HepG2 (cell line): ENCODE data around the gene SCO1. TPM values are rescaled to one million over a fixed set of nuclear protein-coding genes. Genes with fewer than 3 reads are reported as not detected.

ENCODE experiments used
- CEBPB ChIP-seq: IDR thresholded peaks from 2 replicates; pipeline ENCODE4 v1.6.1; 2011; ENCODE audit warnings: low read depth, low read length, improper control_type of control experiment, borderline replicate concordance
- JUND ChIP-seq: sonication (generic); formaldehyde crosslinking; IDR thresholded peaks from 2 replicates; pipeline ENCODE4 v1.8.0; 2022; ENCODE audit warnings: mild to moderate bottlenecking, missing genetic modification reagents
- NAIF1 ChIP-seq: sonication (generic); formaldehyde crosslinking; IDR thresholded peaks from 2 replicates; pipeline ENCODE4 v1.5.0; 2020; ENCODE audit warnings: mild to moderate bottlenecking, missing genetic modification reagents, borderline replicate concordance
- NCOR1 ChIP-seq: fragments of 200-600 bp; sonication (generic); IDR thresholded peaks from 2 replicates; pipeline ENCODE4 v1.7.0; 2017; ENCODE audit warnings: antibody characterized with exemption, low read length, borderline replicate concordance
- SOX13 ChIP-seq, 3 experiments: fragments of 450-650 bp in 1 of 3; sonication (generic) in 1 of 3; formaldehyde crosslinking in 1 of 3; IDR thresholded peaks in 2 of 3; conservative IDR thresholded peaks in 1 of 3; 2 replicates each; pipeline versions ENCODE4 v1.5.0 to v1.6.1; 2016 to 2020; ENCODE audit warnings: antibody characterized with exemption in 1 of 3, mild to moderate bottlenecking in 1 of 3, missing compliant biosample characterization in 1 of 3, missing genetic modification reagents in 1 of 3, moderate library complexity in 1 of 3
- TBX3 ChIP-seq: fragments of 450-650 bp; IDR thresholded peaks from 2 replicates; pipeline ENCODE4 v1.6.1; 2017; ENCODE audit warnings: antibody characterized with exemption, mild to moderate bottlenecking, inconsistent platforms, borderline replicate concordance
- TCF7L2 ChIP-seq: IDR thresholded peaks from 2 replicates; pipeline ENCODE4 v1.6.1; 2011; ENCODE audit warnings: mild to moderate bottlenecking, low read depth, low read length, moderate library complexity
- THAP7 ChIP-seq: sonication (generic); formaldehyde crosslinking; IDR thresholded peaks from 2 replicates; pipeline ENCODE4 v1.8.1; 2023; ENCODE audit warnings: mild to moderate bottlenecking, missing genetic modification reagents
- TOE1 ChIP-seq: sonication (generic); formaldehyde crosslinking; IDR thresholded peaks from 2 replicates; pipeline ENCODE4 v1.4.0; 2020; ENCODE audit warnings: mild to moderate bottlenecking, missing genetic modification reagents
- TRIM24 ChIP-seq: sonication (generic); formaldehyde crosslinking; IDR thresholded peaks from 2 replicates; pipeline ENCODE4 v1.8.0; 2022; ENCODE audit warnings: mild to moderate bottlenecking, missing genetic modification reagents
- U2AF2 ChIP-seq: fragments of 200-400 bp; formaldehyde crosslinking; IDR thresholded peaks from 2 replicates; pipeline ENCODE4 v1.6.1; 2017; ENCODE audit warnings: low read depth, mild to moderate bottlenecking, low read length
- ZBTB7B ChIP-seq: sonication (generic); formaldehyde crosslinking; IDR thresholded peaks from 2 replicates; pipeline ENCODE4 v1.4.0; 2020; ENCODE audit warnings: missing genetic modification reagents
- ZFP36 ChIP-seq: fragments of 150-350 bp; IDR thresholded peaks from 2 replicates; pipeline ENCODE4 v1.6.1; 2018; ENCODE audit warnings: borderline replicate concordance, low read length, low read depth; ENCODE audit not compliant: partially characterized antibody
- ZNF629 ChIP-seq: sonication (generic); formaldehyde crosslinking; conservative IDR thresholded peaks from 2 replicates; pipeline ENCODE4 v1.5.0; 2020; ENCODE audit warnings: missing genetic modification reagents
- polyA plus RNA-seq, 8 experiments: library from polyadenylated mRNA; depleted of rRNA in 3 of 8; stranded (reverse) in 7 of 8; unstranded in 1 of 8; fragments of >200 nt; fragmentation: Illumina TruSeq in 4 of 8; extraction: Trizol in 4 of 8; gene quantifications; 2 replicates each; pipeline versions ENCODE4 v1.2.1 to v1.2.3, GENCODE V29; 2011 to 2016; ENCODE audit warnings: low read depth in 4 of 8, missing spikeins in 1 of 8, mixed read lengths in 1 of 8; ENCODE audit not compliant: insufficient read depth in 1 of 8
- total RNA-seq, 5 experiments: library from RNA; depleted of rRNA; stranded (reverse); fragments of >200 nt; fragmentation: Illumina TruSeq; extraction: Trizol; gene quantifications; 2 replicates each; pipeline ENCODE4 v1.2.3, GENCODE V29; 2016; ENCODE audit warnings: low read depth in 1 of 5
- TF ChIP-seq, protein P1 (sequence below): sonication (generic); formaldehyde crosslinking; IDR thresholded peaks from 2 replicates; pipeline ENCODE4 v1.5.0; 2020; ENCODE audit warnings: mild to moderate bottlenecking, missing genetic modification reagents
- TF ChIP-seq, protein P2 (sequence below): sonication (generic); formaldehyde crosslinking; IDR thresholded peaks from 2 replicates; pipeline ENCODE4 v1.4.0; 2020; ENCODE audit warnings: mild to moderate bottlenecking, missing genetic modification reagents
- TF ChIP-seq, protein P3 (sequence below): sonication (generic); formaldehyde crosslinking; IDR thresholded peaks from 2 replicates; pipeline ENCODE4 v1.5.1; 2020; ENCODE audit warnings: mild to moderate bottlenecking, missing genetic modification reagents, moderate library complexity
- TF ChIP-seq, protein P4 (sequence below): sonication (generic); formaldehyde crosslinking; IDR thresholded peaks from 2 replicates; pipeline ENCODE4 v1.4.0; 2020; ENCODE audit warnings: missing genetic modification reagents

Gene SCO1
- total and polyA plus RNA-seq, 2 of the 13 experiments (the other 11 are each of a cell fraction or from before 2014, with no cell fraction given): 11.4 to 50.3 TPM

- no peak for TF ChIP-seq NAIF1 (CRISPR knock-in tag)
- no peak for TF ChIP-seq NCOR1
- no peak for TF ChIP-seq TRIM24 (CRISPR knock-in tag)
- no peak for TF ChIP-seq TOE1 (CRISPR knock-in tag)
- TF ChIP-seq, protein P1, sequence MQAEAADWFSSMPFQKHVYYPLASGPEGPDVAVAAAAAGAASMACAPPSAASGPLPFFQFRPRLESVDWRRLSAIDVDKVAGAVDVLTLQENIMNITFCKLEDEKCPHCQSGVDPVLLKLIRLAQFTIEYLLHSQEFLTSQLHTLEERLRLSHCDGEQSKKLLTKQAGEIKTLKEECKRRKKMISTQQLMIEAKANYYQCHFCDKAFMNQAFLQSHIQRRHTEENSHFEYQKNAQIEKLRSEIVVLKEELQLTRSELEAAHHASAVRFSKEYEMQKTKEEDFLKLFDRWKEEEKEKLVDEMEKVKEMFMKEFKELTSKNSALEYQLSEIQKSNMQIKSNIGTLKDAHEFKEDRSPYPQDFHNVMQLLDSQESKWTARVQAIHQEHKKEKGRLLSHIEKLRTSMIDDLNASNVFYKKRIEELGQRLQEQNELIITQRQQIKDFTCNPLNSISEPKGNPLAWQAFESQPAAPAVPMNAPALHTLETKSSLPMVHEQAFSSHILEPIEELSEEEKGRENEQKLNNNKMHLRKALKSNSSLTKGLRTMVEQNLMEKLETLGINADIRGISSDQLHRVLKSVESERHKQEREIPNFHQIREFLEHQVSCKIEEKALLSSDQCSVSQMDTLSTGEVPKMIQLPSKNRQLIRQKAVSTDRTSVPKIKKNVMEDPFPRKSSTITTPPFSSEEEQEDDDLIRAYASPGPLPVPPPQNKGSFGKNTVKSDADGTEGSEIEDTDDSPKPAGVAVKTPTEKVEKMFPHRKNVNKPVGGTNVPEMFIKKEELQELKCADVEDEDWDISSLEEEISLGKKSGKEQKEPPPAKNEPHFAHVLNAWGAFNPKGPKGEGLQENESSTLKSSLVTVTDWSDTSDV (CRISPR knock-in tag): 0 out of 2 replicates have a peak, but pooled peaks have one; percentile 73
- no peak for TF ChIP-seq U2AF2
- TF ChIP-seq ZFP36: no peak
- TF ChIP-seq, protein P2, sequence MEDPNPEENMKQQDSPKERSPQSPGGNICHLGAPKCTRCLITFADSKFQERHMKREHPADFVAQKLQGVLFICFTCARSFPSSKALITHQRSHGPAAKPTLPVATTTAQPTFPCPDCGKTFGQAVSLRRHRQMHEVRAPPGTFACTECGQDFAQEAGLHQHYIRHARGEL: no peak
- peak; percentile 45; the same call in 1 of the 2 replicates for TF ChIP-seq SOX13 (IDR thresholded peaks at IDR 0.05)
- TF ChIP-seq SOX13 (CRISPR knock-in tag; conservative IDR thresholded peaks at IDR 0.05 in 1 of 2, IDR thresholded peaks at IDR 0.05 in 1 of 2): peak in 1 of 2 experiments; percentile 62; a peak in 1 of 4 replicates
- no peak for TF ChIP-seq CEBPB
- TF ChIP-seq ZBTB7B (CRISPR knock-in tag): peak; percentile 91
- no peak for TF ChIP-seq TCF7L2
- TF ChIP-seq, protein P3, sequence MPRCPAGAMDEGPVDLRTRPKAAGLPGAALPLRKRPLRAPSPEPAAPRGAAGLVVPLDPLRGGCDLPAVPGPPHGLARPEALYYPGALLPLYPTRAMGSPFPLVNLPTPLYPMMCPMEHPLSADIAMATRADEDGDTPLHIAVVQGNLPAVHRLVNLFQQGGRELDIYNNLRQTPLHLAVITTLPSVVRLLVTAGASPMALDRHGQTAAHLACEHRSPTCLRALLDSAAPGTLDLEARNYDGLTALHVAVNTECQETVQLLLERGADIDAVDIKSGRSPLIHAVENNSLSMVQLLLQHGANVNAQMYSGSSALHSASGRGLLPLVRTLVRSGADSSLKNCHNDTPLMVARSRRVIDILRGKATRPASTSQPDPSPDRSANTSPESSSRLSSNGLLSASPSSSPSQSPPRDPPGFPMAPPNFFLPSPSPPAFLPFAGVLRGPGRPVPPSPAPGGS (CRISPR knock-in tag): peak; percentile 61; the same call in 1 of the 2 replicates
- peak; percentile 58; the same call in 1 of the 2 replicates for TF ChIP-seq JUND (CRISPR knock-in tag)
- no peak for TF ChIP-seq TBX3
- peak; percentile 94 for TF ChIP-seq THAP7 (CRISPR knock-in tag)
- TF ChIP-seq ZNF629 (CRISPR knock-in tag): peak; percentile 48; the same call in 1 of the 2 replicates
- TF ChIP-seq, protein P4, sequence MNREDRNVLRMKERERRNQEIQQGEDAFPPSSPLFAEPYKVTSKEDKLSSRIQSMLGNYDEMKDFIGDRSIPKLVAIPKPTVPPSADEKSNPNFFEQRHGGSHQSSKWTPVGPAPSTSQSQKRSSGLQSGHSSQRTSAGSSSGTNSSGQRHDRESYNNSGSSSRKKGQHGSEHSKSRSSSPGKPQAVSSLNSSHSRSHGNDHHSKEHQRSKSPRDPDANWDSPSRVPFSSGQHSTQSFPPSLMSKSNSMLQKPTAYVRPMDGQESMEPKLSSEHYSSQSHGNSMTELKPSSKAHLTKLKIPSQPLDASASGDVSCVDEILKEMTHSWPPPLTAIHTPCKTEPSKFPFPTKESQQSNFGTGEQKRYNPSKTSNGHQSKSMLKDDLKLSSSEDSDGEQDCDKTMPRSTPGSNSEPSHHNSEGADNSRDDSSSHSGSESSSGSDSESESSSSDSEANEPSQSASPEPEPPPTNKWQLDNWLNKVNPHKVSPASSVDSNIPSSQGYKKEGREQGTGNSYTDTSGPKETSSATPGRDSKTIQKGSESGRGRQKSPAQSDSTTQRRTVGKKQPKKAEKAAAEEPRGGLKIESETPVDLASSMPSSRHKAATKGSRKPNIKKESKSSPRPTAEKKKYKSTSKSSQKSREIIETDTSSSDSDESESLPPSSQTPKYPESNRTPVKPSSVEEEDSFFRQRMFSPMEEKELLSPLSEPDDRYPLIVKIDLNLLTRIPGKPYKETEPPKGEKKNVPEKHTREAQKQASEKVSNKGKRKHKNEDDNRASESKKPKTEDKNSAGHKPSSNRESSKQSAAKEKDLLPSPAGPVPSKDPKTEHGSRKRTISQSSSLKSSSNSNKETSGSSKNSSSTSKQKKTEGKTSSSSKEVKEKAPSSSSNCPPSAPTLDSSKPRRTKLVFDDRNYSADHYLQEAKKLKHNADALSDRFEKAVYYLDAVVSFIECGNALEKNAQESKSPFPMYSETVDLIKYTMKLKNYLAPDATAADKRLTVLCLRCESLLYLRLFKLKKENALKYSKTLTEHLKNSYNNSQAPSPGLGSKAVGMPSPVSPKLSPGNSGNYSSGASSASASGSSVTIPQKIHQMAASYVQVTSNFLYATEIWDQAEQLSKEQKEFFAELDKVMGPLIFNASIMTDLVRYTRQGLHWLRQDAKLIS (CRISPR knock-in tag): no peak
These were observed at the start of gene SCO1, which contains the start of gene ADPRM (continued) for GRCh38 chr17:10697092-10698081.
